Activated CD8-positive, alpha-beta memory T cell treated with anti-CD3 and anti-CD28 coated beads, Interleukin-2, amount 50 U/mL, for 4 hours (primary cell): ENCODE measurements around the gene AGAP2.
"Not testable (repeated sequence)": the region's sequence is repeated elsewhere in the genome, so short reads cannot be mapped to it uniquely, and the experiment has no call there.

Source experiments
- DNase-seq: peaks from one replicate; pipeline ENCODE4 v3.0.0-alpha.2; 2020

The AGAP2 gene

DNA sequence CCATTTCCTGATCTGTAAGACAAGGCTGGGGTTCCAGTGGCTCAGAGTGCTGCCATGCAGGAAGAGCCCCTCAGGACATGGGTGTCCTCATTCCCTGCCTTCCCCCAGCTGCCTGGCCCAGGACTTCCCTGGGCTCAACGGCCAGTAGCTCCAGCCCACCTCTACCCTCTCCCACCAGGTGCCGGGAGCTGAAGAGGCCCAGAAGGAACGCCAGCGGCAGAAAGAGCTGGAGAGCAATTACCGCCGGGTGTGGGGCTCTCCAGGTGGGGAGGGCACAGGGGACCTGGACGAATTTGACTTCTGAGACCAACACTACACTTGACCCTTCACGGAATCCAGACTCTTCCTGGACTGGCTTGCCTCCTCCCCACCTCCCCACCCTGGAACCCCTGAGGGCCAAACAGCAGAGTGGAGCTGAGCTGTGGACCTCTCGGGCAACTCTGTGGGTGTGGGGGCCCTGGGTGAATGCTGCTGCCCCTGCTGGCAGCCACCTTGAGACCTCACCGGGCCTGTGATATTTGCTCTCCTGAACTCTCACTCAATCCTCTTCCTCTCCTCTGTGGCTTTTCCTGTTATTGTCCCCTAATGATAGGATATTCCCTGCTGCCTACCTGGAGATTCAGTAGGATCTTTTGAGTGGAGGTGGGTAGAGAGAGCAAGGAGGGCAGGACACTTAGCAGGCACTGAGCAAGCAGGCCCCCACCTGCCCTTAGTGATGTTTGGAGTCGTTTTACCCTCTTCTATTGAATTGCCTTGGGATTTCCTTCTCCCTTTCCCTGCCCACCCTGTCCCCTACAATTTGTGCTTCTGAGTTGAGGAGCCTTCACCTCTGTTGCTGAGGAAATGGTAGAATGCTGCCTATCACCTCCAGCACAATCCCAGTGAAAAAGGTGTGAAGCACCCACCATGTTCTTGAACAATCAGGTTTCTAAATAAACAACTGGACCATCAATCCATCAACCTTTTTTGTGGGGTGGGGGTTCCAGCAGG lies 17.6 kb downstream of the AGAP2 start:
- DNase-seq, result no peak

DNA sequence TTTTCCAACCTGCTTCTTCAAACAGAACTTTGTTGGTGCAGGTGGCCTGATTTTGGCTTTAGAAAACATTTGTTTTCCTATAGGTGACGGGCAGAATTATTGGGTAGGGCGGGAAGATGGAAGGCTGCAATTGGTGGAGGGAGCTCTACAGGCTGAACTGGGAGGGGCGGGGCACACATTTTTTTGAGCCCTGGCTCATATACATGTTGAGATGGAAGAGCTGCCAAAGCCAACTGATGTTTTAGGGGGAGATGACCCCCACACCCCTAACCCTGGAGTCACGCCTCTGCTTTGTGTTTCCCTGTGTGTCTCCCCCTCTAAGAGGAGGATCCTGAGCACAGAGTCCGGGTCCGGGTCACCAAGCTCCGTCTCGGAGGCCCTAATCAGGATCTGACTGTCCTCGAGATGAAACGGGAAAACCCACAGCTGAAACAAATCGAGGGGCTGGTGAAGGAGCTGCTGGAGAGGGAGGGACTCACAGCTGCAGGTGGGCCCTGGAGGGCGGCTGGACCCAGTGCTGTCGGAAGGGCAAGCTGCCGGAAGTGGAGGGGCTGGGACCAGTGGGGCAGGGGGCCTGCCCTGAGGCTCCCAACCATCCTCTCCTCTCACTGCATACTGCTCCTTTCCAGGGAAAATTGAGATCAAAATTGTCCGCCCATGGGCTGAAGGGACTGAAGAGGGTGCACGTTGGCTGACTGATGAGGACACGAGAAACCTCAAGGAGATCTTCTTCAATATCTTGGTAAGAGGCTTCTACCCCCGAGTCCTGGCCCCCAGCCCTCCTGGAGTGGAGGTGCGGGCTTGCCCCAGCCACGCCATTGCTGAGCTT lies 18.6 kb downstream of the AGAP2 start:
- no peak for DNase-seq

DNA sequence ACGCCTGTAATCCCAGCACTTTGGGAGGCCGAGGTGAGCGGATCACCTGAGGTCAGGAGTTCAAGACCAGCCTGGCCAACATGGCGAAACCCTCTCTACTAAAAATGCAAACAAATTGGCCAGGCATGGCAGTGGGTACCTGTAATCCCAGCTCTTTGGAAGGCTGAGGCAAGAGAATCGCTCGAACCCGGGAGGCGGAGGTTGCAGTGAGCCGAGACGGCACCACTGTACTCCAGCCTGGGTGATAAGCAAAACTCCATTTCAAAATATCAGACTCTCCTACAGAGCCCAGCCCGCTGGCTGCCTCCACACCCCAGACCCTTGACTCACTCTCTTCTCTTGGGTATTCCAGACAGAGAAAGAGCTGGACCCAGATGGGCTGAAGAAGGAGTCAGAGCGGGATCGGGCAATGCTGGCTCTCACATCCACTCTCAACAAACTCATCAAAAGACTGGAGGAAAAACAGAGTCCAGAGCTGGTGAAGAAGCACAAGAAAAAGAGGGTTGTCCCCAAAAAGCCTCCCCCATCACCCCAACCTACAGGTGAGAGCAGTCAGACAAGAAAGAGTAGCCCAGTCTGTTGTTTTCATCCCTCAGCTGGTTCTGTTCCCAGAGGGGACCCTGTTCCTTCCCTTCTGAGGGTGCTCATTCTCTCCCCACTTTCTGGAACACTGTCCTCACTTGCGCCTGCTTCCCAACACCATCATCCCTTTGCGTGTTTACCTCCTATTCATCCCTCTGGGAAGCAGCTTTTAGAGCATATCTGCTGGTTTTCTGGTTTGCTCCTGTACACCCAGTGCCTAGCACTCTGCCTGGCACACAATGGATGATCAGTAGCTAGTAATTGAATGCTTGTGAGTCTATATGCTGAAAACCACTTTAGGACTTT lies 19.7 kb downstream of the AGAP2 start:
- no peak for DNase-seq

DNA sequence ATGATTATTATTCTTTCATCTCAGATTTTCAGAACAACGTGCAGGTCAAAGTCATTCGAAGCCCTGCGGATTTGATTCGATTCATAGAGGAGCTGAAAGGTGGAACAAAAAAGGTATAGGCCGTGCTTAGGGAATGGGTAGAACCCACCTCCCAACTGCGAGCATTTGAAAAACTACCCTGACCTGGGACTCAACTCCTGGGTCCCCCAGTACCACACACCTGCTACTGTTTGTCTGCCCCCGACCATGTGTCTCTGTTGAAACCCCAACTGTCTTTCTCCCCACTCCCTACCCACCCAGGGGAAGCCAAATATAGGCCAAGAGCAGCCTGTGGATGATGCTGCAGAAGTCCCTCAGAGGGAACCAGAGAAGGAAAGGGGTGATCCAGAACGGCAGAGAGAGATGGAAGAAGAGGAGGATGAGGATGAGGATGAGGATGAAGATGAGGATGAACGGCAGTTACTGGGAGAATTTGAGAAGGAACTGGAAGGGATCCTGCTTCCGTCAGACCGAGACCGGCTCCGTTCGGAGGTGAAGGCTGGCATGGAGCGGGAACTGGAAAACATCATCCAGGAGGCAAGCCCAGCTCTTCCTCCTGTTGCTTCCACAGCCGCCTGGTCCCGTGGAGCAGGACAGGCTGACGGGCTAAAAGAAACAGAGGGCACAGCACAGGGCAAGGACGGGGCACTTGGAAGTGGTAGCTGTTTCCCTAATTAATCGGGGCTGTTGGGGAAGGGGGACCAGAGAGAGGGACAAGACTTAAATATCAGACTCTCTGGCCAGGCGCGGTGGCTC lies 20.5 kb downstream of the AGAP2 start:
- DNase-seq, result no peak

DNA sequence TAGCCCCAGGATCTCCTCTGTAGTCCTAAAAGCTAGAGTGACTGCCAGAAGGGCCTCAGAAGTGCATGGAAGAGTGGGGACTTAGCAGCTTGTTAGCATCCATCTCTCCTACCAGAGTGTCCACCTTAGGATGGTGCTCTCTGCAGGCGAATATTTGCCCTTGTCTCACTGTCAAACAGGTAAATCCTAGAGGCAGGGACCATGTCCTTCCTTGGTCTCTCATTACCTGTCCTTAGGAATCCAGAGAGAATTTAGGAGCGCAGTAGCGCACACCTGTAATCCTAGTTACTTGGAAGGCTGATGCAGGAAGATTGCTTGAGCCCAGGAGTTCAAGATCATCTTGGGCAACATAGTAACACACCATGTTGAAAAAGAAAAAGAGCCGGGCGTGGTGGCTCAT lies 21.4 kb downstream of the AGAP2 start:
- DNase-seq, result no peak

DNA sequence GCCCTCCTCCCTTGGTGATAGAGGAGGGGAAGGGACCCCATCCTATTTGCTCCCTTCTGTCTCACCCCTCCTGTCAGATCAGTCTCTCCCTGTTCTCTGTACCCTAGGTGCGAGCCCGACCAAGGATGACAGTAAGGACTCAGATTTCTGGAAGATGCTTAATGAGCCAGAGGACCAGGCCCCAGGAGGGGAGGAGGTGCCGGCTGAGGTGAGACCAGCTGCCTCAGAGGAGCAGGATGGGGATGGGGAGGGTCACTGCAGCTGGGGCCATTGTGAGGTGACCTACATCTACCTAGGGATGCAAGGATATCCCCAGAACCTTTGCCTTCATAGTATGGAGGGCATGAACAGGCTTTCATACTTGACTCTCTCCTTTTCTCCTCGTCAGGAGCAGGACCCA lies 22.2 kb downstream of the AGAP2 start:
- DNase-seq, result no peak

DNA sequence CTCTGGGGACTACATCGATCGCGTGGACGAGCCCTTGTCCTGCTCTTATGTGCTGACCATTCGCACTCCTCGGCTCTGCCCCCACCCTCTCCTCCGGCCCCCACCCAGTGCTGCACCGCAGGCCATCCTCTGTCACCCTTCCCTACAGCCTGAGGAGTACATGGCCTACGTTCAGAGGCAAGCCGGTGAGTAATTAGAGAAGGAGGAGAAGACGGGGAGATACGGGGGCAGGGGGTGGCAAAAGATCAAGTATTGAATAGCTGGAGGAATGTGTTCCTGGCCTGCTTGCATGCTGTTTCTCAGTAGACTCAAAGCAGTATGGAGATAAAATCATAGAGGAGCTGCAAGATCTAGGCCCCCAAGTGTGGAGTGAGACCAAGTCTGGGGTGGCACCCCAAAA lies 22.8 kb downstream of the AGAP2 start:
- no peak for DNase-seq

DNA sequence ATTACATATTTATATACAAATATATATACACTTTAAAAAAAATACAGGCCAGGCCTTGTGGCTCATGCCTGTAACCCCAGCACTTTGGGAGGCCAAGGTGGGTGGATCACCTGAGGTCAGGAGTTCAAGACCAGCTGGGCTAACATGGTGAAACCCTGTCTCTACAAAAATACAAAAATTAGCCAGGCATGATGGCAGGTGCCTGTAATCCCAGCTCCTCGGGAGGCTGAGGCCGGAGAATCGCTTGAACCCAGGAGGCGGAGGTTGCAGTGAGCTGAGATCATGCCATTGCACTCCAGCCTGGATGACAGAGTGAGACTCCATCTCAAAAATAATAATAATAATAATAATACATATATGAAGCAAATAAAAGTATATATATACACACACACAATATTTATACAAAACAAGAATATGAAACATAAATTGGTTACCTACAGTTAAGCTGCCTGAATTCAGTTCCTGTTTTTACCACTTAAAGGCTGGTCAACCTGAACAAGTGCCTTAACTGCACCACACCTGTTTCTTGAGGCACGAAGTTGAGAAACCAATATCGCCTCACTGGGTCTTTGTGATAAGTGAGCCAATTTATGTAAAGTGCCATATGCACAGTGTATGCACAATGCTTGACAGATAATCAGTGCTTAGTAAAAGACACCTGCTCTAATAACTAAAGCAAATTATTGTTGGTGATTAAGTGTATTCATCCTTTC lies 23.4 kb downstream of the AGAP2 start:
- not testable (repeated sequence) for DNase-seq

DNA sequence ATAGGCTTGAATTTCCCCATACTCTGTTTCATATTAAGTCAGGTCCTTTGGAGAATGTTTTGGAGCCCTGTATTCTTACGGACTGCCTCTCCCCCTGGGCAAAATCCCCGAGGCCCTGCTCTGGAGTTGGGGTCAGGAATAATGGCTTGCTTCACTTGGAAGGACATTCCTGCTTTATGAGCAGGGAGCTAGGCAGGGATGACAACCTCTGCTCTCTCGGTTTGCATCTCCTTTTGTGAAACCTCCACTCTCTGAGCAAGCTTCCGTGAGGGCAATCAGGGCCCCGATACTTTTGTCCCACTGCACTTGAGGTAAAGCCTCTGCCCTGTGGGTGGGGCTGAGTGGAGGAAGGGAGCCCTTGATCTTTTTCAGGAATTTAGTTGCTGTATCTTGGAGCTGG lies 25.3 kb downstream of the AGAP2 start:
- no peak for DNase-seq

DNA sequence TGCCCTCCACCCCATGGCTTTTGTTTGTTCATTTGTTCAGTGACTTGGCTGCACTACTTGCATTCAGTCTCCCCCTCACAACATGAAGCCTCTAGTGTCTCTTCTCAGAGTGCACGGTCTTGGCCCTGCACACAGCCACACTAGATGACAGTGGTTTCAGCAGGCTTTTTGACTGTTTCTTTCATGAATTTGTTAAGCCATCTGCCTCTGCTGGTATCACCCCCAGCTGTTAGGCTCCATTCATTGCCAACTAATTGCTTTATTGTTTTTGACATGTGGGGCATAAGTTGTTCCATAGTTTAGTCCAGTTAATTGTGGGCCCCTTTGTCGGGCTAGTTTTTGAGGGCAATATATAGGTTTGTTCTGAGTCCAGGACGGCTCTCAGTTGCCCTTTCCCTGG lies 25.8 kb downstream of the AGAP2 start:
- DNase-seq, result no peak

DNA sequence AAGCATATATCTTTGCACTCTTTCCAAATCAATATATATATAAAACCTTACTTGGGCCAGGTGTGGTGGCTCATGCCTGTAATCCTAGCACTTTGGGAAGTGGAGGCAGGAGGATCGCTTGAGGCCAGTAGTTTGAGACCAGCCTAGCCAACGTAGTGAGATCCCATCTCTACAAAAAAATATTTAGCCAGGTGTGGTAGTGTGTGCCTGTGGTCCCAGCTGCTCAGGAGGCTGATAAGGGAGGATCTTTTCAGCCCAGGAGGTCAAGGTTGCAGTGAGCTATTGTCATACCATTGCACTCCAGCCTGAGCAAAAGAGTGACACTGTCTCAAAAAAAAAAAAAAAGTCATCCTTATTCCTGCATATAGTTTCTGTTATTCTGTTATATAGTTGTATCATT lies 30.2 kb downstream of the AGAP2 start:
- DNase-seq, result no peak

DNA sequence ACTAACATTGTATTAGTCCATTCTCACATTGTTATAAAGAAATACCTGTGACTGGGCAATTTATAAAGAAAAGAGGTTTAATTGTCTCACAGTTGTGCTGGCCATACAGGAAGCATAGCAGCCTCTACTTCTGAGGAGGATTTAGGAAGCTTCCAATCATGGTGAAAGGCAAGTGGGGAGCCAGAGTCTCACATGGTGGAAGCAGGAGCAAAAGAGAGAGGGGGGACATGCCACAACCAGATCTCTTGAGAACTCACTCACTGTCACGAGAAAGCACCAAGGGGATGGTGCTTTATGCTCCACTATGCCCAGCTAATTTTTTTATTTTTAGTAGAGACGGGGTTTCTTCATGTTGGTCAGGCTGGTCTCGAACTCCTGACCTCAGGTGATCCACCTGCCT lies 31.3 kb downstream of the AGAP2 start:
- no peak for DNase-seq

DNA sequence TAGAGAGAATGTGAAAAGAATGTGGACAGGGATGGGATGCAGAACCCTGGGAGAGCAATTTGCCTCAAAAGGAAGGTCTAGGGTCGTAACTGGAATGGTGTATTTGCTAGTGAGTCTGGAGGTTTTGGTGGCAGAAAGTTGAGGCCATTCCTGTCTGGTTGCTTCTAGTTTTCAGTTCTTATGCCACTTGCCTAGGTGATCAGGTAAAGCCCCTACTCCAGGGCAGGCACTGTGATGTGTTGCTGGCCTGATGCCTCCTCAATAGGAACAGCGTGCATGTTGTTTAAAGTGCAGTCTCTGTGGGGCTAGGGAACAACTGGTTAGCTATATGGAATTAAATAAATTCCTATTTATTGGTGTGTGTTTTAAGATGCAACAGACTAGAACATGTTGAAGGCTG lies 38.2 kb downstream of the AGAP2 start:
- no peak for DNase-seq

DNA sequence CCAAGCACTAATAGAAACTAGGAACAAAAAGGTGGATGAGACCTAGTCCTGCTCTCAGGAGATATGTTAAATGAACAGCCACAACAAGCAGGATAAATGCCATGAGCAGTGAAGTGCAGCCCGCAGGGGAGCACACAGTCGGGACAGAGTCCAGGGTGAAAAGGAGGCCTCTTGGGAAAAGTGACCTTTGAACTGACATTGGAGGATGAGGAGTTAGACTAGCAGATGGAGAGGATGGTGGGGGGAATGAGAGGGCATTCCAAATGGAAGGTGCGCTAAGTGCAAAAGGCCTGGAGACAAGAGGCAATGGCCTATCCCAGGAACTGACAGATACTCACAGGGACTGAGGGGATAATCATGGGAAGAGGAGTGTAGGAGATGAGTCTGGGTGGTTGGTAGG lies 40.1 kb downstream of the AGAP2 start:
- DNase-seq, result no peak

DNA sequence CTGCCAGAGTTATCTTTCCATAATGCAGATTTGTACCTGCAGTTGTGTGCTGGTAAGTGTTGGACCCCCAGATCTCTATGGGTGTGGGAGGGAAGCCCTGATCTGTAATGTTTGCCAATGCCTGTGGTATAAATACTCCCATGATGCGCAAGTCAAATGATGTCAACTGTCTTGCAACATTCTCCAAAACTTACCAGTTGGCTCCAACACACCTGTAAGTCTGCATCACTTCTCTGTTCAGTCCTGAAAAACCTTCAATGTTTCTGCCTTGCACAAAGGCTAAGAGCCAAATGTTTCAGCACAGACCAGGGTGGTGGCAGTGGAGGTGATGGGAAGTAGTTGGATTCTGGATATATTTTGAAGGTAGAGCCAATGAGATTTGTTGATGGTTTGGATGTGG lies 41.5 kb downstream of the AGAP2 start:
- DNase-seq, result no peak

DNA sequence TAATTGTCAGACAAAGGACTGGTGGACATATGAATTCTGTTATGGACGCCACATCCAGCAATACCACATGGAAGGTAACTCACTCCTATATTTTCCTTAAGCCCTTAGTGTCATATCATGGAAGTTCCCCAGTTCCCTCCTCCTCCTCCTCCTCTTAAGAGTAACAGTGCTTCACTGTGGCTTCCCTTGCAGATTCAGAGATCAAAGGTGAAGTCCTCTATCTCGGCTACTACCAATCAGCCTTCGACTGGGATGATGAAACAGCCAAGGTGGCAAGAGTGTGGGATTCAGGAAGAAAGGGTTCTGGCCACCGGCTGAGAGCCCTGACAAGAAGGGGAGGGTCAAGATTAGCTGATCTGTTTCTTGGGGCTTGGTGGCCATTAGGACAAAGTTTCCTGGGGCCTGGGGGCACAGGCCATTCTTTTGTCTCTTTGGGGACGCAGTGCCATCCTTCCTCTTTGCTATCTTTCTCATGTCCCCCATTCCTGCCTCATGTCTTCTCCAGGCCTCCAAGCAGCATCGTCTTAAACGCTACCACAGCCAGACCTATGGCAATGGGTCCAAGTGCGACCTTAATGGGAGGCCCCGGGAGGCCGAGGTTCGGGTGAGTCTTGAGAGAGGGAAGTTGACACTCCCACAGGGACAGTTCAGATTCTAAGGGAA lies 42.6 kb downstream of the AGAP2 start:
- no peak for DNase-seq

DNA sequence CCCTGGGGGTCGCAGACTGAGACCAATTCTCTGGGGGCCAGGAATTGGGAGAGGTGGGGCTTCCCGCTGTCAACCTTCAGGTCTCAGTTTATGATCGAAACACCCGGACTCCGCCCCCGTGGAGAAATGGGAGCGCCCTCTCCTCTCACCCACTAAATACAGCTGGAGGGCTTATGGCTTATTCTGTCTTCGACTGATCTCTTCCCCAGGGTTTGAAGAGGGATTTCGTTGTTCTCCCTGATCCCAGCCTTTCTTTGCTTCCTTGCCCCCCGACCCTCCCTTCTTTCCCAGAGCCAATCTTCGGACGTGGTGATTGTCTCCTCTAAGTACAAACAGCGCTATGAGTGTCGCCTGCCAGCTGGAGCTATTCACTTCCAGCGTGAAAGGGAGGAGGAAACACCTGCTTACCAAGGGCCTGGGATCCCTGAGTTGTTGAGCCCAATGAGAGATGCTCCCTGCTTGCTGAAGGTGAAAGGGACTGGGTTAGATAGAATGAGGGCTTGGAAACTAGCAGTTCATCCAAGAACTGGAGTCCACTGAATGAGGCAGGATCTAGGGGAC lies 44.0 kb downstream of the AGAP2 start:
- no peak for DNase-seq

DNA sequence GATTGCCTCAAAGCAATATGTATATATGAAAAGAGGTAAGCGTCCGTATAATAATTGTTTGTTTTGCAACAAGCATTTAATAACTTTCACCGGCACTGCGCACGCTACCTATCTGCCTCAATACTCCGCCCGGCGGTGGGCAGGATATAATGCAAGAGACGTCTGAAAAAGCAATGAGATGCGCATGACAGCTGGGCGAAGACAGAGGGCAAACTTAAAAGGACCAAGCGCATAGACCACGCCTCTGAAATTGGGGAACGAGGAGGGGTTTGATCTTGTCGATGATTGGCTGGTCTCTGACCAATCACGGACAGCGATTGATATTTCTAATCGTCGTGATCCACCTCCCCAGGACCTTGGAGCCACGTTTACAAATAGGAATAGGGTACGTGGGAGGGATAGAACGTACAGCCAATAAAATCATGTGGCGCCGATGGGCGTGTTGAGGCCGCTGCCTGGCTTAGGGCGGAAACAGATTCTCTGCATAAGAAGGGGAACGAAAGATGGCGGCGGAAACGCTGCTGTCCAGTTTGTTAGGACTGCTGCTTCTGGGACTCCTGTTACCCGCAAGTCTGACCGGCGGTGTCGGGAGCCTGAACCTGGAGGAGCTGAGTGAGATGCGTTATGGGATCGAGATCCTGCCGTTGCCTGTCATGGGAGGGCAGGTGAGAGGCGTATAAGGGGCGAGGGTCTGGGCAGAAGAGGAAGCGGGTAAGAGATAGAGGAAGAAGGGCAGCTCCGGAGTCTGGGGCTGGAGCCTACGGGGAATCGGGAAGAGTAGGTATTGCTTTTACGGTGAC lies 44.7 kb downstream of the AGAP2 start, which contains the start of gene OS9:
Gene OS9, plus strand, starts transcription at position 474 of the 800 bp plus-strand sequence. Its CDS starts 30 bp downstream, at position 504.
- peak; percentile 89 for DNase-seq

DNA sequence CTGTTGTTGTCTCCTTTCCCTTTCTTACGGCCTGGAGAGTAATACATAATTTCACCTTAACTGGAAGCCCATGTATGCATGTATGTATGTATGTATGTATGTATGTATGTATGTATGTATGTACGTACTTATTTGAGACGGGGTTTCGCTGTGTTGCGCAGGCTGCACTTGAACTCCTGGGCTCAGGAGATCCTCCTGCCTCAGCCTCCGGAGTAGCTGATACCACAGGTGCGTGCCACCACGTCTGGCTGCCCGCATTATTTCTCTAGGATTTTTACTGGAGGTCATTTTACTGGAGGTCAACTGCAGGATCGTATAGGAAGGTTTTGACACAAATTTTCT lies 45.3 kb downstream of the AGAP2 start:
- DNase-seq, result no peak

DNA sequence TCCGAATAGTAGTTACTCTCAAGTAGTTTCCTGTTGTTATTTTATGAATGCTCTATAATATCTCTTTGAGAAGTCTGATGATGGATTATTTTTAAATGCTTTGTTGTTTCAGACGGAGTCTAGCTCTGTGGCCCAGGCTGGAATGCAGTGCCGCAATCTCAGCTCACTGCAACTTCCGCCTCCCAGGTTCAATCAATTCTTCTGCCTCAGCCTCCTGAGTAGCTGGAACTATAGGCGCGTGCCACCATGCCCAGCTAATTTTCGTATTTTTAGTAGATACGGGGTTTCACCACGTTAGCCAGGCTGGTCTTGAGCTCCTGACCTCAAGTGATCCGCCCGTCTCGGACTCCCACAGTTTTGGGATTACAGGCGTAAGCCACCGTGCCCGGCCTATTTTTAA lies 46.0 kb downstream of the AGAP2 start:
- DNase-seq, result no peak
